GM23338 (cell line): ENCODE measurements around the gene SORL1. TPM values are rescaled to one million over a fixed set of nuclear protein-coding genes. Genes with fewer than 3 reads are reported as not detected.
"Not testable (repeated sequence)": the region's sequence is repeated elsewhere in the genome, so short reads cannot be mapped to it uniquely, and the experiment has no call there.

ENCODE experiments used
- ATAC-seq: fragments of 200-7000 bp; cut with Tn5 transposase; 3 replicates; pipeline ENCODE4 v1.9.1; 2020
- DNase-seq: peaks from one replicate; pipeline ENCODE4 v3.0.0-alpha.2; 2015; ENCODE audit warnings: low spot score
- H2AFZ ChIP-seq: fragments of 200-600 bp; sonication (generic); 2 replicates; pipeline ENCODE4 v1.8.0; 2016; ENCODE audit warnings: antibody characterized with exemption, mild to moderate bottlenecking, moderate library complexity
- H3F3A ChIP-seq: fragments of 200-600 bp; sonication (generic); replicated peaks from 2 replicates; pipeline ENCODE4 v1.8.0; 2017; ENCODE audit warnings: antibody characterized with exemption, mixed run types, low read depth
- H3K27ac ChIP-seq: fragments of 200-600 bp; sonication (generic); 2 replicates; pipeline ENCODE4 v1.6.1; 2016; ENCODE audit warnings: low read depth
- H3K27me3 ChIP-seq: fragments of 200-600 bp; sonication (generic); 2 replicates; pipeline ENCODE4 v1.8.0; 2016; ENCODE audit warnings: mild to moderate bottlenecking, mixed run types, moderate library complexity; ENCODE audit not compliant: insufficient read depth
- H3K36me3 ChIP-seq: fragments of 200-600 bp; sonication (generic); 2 replicates; pipeline ENCODE4 v1.8.0; 2016; ENCODE audit warnings: mild to moderate bottlenecking; ENCODE audit not compliant: insufficient read depth
- H3K4me1 ChIP-seq: fragments of 200-600 bp; sonication (generic); 2 replicates; pipeline ENCODE4 v1.8.0; 2016; ENCODE audit warnings: mild to moderate bottlenecking, moderate library complexity; ENCODE audit not compliant: insufficient read depth
- H3K4me2 ChIP-seq: fragments of 200-600 bp; sonication (generic); 2 replicates; pipeline ENCODE4 v1.7.1; 2017; ENCODE audit warnings: mixed run types
- H3K4me3 ChIP-seq: fragments of 200-600 bp; sonication (generic); 2 replicates; pipeline ENCODE4 v1.6.1; 2016; ENCODE audit warnings: mixed run types
- H3K79me2 ChIP-seq: fragments of 200-600 bp; sonication (generic); replicated peaks from 2 replicates; pipeline ENCODE4 v1.8.0; 2017; ENCODE audit warnings: mild to moderate bottlenecking; ENCODE audit not compliant: insufficient read depth
- H3K9me2 ChIP-seq: fragments of 200-600 bp; sonication (generic); 2 replicates; pipeline ENCODE4 v1.8.0; 2017; ENCODE audit not compliant: insufficient read depth
- H4K20me1 ChIP-seq: fragments of 200-600 bp; sonication (generic); replicated peaks from 2 replicates; pipeline ENCODE4 v1.8.0; 2017; ENCODE audit warnings: mild to moderate bottlenecking; ENCODE audit not compliant: insufficient read depth
- H3K27ac Mint-ChIP-seq: 2 replicates; pipeline ENCODE4 v1.8.0; 2020; ENCODE audit warnings: inconsistent platforms, mild to moderate bottlenecking, moderate library complexity, mixed read lengths
- H3K27me3 Mint-ChIP-seq: 3 replicates; pipeline ENCODE4 v1.8.0; 2022; ENCODE audit warnings: low read depth, mild to moderate bottlenecking, moderate library complexity, mixed read lengths, inconsistent platforms; ENCODE audit not compliant: insufficient read depth, poor library complexity
- H3K36me3 Mint-ChIP-seq: 3 replicates; pipeline ENCODE4 v1.8.0; 2021; ENCODE audit warnings: low read depth, mild to moderate bottlenecking, inconsistent platforms, moderate library complexity, mixed read lengths
- H3K4me1 Mint-ChIP-seq: 3 replicates; pipeline ENCODE4 v1.8.0; 2020; ENCODE audit warnings: mild to moderate bottlenecking, inconsistent platforms, mixed read lengths
- H3K4me3 Mint-ChIP-seq: 3 replicates; pipeline ENCODE4 v1.8.0; 2021; ENCODE audit warnings: moderate library complexity, mild to moderate bottlenecking, inconsistent platforms, mixed read lengths
- H3K9me3 Mint-ChIP-seq: 3 replicates; pipeline ENCODE4 v1.8.0; 2020; ENCODE audit warnings: moderate library complexity, mild to moderate bottlenecking, inconsistent platforms, mixed read lengths
- CREB1 ChIP-seq: fragments of 250-450 bp; sonication (Bioruptor Pico); IDR thresholded peaks from 2 replicates; pipeline ENCODE4 v1.5.0; 2020; ENCODE audit warnings: low read depth, mild to moderate bottlenecking, moderate library complexity
- EZH2 ChIP-seq: fragments of 200-600 bp; sonication (generic); IDR thresholded peaks from one replicate; pipeline ENCODE4 v1.8.0; 2017; ENCODE audit warnings: antibody characterized with exemption, mild to moderate bottlenecking, low read depth; ENCODE audit not compliant: unreplicated experiment
- EZH2phosphoT487 ChIP-seq: fragments of 200-600 bp; sonication (generic); IDR thresholded peaks from one replicate; pipeline ENCODE4 v1.8.1; 2018; ENCODE audit warnings: antibody characterized with exemption; ENCODE audit not compliant: unreplicated experiment
- NANOG ChIP-seq: IDR thresholded peaks from 2 replicates; pipeline ENCODE4 v1.6.1; 2016; ENCODE audit warnings: antibody characterized with exemption, borderline replicate concordance
- POLR2AphosphoS5 ChIP-seq: IDR thresholded peaks from 2 replicates; pipeline ENCODE4 v1.6.1; 2016; ENCODE audit warnings: antibody characterized with exemption, low read depth
- STAT1 ChIP-seq: IDR thresholded peaks from one replicate; pipeline ENCODE4 v1.6.1; 2016; ENCODE audit warnings: antibody characterized with exemption; ENCODE audit not compliant: unreplicated experiment
- ZNF114 ChIP-seq: fragments of 250-450 bp; sonication (Bioruptor Pico); IDR thresholded peaks from 2 replicates; pipeline ENCODE4 v1.5.0; 2020; ENCODE audit warnings: mild to moderate bottlenecking, moderate library complexity
- ZNF331 ChIP-seq: fragments of 250-450 bp; sonication (Bioruptor Pico); IDR thresholded peaks from 2 replicates; pipeline ENCODE4 v1.5.0; 2020; ENCODE audit warnings: low read depth, mild to moderate bottlenecking, moderate library complexity
- polyA plus RNA-seq: library from polyadenylated mRNA; unstranded; fragments of >200 nt; fragmentation: Nextera tagmentation; extraction: Ambion mirVana; gene quantifications from 2 replicates; pipeline ENCODE4 v1.2.1, GENCODE V29; 2016
- total RNA-seq: library from RNA; depleted of rRNA; stranded (reverse); fragments of >200 nt; shearing (Covaris generic); gene quantifications from 2 replicates; pipeline ENCODE4 v1.2.3, GENCODE V29; 2014
- TF ChIP-seq, protein P1 (sequence below): IDR thresholded peaks from 2 replicates; pipeline ENCODE4 v1.6.1; 2016; ENCODE audit warnings: antibody characterized with exemption
- TF ChIP-seq, protein P2 (sequence below), 2 experiments: fragments of 200-600 bp in 1 of 2; sonication (generic) in 1 of 2; conservative IDR thresholded peaks; 2 replicates each; pipeline versions ENCODE4 v1.5.1 to v1.6.1; 2016 to 2017; ENCODE audit warnings: antibody characterized with exemption in 2 of 2, low read depth in 2 of 2, mild to moderate bottlenecking in 2 of 2, moderate library complexity in 1 of 2
- TF ChIP-seq, protein P3 (sequence below): IDR thresholded peaks from one replicate; pipeline ENCODE4 v1.6.1; 2018; ENCODE audit warnings: antibody characterized with exemption; ENCODE audit not compliant: unreplicated experiment

Gene SORL1
- total and polyA plus RNA-seq, 2 experiments from 2014 or later, result 23.0 to 78.8 TPM

DNA sequence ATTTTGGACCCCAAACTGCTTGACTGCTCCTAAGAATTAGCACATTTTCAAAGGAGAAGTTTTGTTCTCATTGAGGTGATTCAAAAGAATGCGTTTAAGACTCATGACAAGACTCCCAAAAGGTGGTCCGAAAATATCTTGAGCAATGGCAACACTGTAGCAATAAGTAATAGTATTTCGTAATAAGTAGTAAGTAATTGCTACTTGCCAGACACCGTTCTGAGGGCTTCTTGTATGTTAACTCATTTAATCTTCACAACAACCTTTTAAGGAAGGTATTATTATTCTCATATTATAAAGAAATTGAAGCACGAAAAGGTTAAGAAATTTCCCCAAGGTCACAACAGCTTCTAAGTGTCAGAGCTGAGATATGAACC lies 184.7 kb downstream of the SORL1 start:
- H3K79me2 ChIP-seq, result no peaks in the 10 kb centered on the region
- H3K36me3 ChIP-seq, result no peaks in the 10 kb centered on the region
- Mint-ChIP-seq H3K4me1 (peaks cover 16% of the 10 kb centered on the region), H3K9me3 (no peaks in the 10 kb centered on the region), H3K36me3 (no peaks in the 10 kb centered on the region; the same call in 2 of the 3 replicates), H3K4me3 (no peak overlapping the region), H3K27me3 (peaks cover 4% of the 10 kb centered on the region), H3K27ac (no peak overlapping the region)
- H3K4me3 ChIP-seq, result no peak overlapping the region
- H3F3A ChIP-seq, result no peaks in the 10 kb centered on the region
- ATAC-seq (no peak), DNase-seq (no peak)
- no peak overlapping the region for H2AFZ ChIP-seq
- H4K20me1 ChIP-seq, result no peaks in the 10 kb centered on the region
- TF ChIP-seq EZH2phosphoT487, result no peak
- no peak for TF ChIP-seq STAT1
- no peak for TF ChIP-seq POLR2AphosphoS5
- no peak for TF ChIP-seq CREB1 (CRISPR knock-in tag)
- TF ChIP-seq, protein P1, sequence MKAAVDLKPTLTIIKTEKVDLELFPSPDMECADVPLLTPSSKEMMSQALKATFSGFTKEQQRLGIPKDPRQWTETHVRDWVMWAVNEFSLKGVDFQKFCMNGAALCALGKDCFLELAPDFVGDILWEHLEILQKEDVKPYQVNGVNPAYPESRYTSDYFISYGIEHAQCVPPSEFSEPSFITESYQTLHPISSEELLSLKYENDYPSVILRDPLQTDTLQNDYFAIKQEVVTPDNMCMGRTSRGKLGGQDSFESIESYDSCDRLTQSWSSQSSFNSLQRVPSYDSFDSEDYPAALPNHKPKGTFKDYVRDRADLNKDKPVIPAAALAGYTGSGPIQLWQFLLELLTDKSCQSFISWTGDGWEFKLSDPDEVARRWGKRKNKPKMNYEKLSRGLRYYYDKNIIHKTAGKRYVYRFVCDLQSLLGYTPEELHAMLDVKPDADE, result no peak
- TF ChIP-seq ZNF331 (CRISPR knock-in tag), result no peak
- no peak for TF ChIP-seq EZH2
- TF ChIP-seq, protein P2, sequence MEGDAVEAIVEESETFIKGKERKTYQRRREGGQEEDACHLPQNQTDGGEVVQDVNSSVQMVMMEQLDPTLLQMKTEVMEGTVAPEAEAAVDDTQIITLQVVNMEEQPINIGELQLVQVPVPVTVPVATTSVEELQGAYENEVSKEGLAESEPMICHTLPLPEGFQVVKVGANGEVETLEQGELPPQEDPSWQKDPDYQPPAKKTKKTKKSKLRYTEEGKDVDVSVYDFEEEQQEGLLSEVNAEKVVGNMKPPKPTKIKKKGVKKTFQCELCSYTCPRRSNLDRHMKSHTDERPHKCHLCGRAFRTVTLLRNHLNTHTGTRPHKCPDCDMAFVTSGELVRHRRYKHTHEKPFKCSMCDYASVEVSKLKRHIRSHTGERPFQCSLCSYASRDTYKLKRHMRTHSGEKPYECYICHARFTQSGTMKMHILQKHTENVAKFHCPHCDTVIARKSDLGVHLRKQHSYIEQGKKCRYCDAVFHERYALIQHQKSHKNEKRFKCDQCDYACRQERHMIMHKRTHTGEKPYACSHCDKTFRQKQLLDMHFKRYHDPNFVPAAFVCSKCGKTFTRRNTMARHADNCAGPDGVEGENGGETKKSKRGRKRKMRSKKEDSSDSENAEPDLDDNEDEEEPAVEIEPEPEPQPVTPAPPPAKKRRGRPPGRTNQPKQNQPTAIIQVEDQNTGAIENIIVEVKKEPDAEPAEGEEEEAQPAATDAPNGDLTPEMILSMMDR (conservative IDR thresholded peaks at IDR 0.05; ENCODE audit: low read depth in 2 of 2), result no peak
- TF ChIP-seq ZNF114 (CRISPR knock-in tag), result no peak
- TF ChIP-seq, protein P3, sequence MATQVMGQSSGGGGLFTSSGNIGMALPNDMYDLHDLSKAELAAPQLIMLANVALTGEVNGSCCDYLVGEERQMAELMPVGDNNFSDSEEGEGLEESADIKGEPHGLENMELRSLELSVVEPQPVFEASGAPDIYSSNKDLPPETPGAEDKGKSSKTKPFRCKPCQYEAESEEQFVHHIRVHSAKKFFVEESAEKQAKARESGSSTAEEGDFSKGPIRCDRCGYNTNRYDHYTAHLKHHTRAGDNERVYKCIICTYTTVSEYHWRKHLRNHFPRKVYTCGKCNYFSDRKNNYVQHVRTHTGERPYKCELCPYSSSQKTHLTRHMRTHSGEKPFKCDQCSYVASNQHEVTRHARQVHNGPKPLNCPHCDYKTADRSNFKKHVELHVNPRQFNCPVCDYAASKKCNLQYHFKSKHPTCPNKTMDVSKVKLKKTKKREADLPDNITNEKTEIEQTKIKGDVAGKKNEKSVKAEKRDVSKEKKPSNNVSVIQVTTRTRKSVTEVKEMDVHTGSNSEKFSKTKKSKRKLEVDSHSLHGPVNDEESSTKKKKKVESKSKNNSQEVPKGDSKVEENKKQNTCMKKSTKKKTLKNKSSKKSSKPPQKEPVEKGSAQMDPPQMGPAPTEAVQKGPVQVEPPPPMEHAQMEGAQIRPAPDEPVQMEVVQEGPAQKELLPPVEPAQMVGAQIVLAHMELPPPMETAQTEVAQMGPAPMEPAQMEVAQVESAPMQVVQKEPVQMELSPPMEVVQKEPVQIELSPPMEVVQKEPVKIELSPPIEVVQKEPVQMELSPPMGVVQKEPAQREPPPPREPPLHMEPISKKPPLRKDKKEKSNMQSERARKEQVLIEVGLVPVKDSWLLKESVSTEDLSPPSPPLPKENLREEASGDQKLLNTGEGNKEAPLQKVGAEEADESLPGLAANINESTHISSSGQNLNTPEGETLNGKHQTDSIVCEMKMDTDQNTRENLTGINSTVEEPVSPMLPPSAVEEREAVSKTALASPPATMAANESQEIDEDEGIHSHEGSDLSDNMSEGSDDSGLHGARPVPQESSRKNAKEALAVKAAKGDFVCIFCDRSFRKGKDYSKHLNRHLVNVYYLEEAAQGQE, result no peak
- TF ChIP-seq NANOG, result no peak
- peak overlapping the region; percentile 22; the same call in 1 of the 2 replicates for H3K27ac ChIP-seq
- H3K27me3 ChIP-seq, result no peaks in the 10 kb centered on the region
- H3K4me1 ChIP-seq, result peaks cover 32% of the 10 kb centered on the region
- H3K9me2 ChIP-seq, result no peaks in the 10 kb centered on the region
- peak overlapping the region; percentile 25 for H3K4me2 ChIP-seq

DNA sequence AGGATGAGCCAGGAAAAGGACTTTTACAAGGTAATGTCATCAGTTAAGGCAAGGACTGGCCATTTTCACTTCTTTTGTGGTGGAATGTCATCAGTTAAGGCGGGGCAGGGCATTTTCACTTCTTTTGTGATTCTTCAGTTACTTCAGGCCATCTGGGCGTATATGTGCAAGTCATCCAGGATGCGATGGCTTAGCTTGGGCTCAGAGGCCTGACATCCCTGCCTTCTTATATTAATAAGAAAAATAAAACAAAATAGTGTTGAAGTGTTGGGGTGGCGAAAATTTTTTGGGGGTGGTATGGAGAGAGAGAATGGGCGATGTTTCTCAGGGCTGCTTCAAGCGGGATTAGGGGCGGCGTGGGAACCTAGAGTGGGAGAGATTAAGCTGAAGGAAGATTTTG lies 185.5 kb downstream of the SORL1 start:
- H3K4me3 Mint-ChIP-seq, H2AFZ ChIP-seq, H3F3A ChIP-seq, H3K27me3 Mint-ChIP-seq, H3K36me3 Mint-ChIP-seq, H3K79me2 ChIP-seq, H4K20me1 ChIP-seq, H3K9me2 ChIP-seq, ATAC-seq, H3K4me3 ChIP-seq, DNase-seq, H3K27me3 ChIP-seq, H3K36me3 ChIP-seq, H3K9me3 Mint-ChIP-seq: not testable (repeated sequence)
- H3K4me1 ChIP-seq, result peaks cover 32% of the 10 kb centered on the region
- peak overlapping the region; percentile 22; the same call in 1 of the 2 replicates for H3K27ac ChIP-seq
- H3K27ac Mint-ChIP-seq, result 0 out of 2 replicates have a peak overlapping the region, but pooled peaks have one; percentile 42
- H3K4me2 ChIP-seq, result 0 out of 2 replicates have a peak overlapping the region, but pooled peaks have one; percentile 26
- peaks cover 19% of the 10 kb centered on the region for H3K4me1 Mint-ChIP-seq
